ENCODE measurements around the gene MAP3K12. TPM values are rescaled to one million over a fixed set of nuclear protein-coding genes. Genes with fewer than 3 reads are reported as not detected.

MAP3K12 gene
- total and polyA plus RNA-seq, 2 of the 8 experiments (the other 6 are each of a cell fraction or from before 2014, with no cell fraction given) = 23.4 to 42.7 TPM

GRCh38 chr12:53480491-53481442 lies 18.5 kb downstream of the MAP3K12 start (continued):
- peak in 1 of 2 experiments; percentile 24; a peak in 1 of 3 replicates for TF ChIP-seq POLR2A (IDR thresholded peaks at IDR 0.05; ENCODE audit: control extremely low read depth in 1 of 2, low read depth in 2 of 2, low read length in 2 of 2)
- TF ChIP-seq HDAC6 (IDR thresholded peaks at IDR 0.05; ENCODE audit: low read depth, low read length) = no peak
- no peak for TF ChIP-seq CBX8 (IDR thresholded peaks at IDR 0.05; ENCODE audit: borderline replicate concordance, low read depth, low read length)
- TF ChIP-seq SIX5 (IDR thresholded peaks at IDR 0.05; ENCODE audit: low read depth, low read length) = no peak
